Measurements from ENCODE around the gene GIGYF2. TPM values are rescaled to one million over a fixed set of nuclear protein-coding genes. Genes with fewer than 3 reads are reported as not detected.

GIGYF2 gene
- total and polyA plus RNA-seq, 2 of the 13 experiments (the other 11 are each of a cell fraction or from before 2014, with no cell fraction given), result 44.9 to 73.5 TPM

DNA sequence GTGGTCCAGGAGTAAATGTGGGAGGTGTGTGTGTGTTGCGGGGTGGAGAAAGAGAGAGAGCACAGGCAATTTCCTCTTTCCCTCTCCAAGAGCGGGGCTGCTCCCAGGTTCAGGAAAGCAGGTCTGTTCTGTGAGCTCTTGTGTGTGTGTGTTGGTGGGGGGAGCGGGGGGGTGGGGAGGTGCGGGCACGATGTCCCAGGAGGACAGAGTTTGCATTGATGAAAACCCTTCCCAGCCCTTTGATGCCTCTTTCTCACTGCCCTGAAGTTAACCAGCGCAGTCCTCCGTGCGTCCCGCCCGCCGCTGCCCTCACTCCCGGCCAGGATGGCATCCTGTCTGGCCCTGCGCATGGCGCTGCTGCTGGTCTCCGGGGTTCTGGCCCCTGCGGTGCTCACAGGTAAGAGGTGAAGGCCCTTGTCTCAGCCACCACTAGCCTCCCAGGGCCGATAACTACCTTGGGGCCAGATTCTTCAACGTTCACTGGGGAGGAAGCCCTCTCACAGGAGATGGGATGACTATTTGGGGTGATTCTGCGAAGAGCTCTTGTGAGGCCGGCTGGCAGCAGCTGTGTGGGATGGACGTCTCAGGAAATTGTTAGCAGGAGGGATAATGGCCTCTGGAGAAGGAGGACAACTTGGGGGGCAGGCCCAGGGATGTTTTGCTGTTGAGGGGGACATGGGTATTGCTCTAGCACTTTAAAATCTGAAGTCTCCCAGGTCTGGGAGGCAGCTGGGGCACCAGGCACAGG, 173.1 kb downstream of the GIGYF2 start, which contains the start of gene SNORC (continued):
- TF ChIP-seq, protein P1, sequence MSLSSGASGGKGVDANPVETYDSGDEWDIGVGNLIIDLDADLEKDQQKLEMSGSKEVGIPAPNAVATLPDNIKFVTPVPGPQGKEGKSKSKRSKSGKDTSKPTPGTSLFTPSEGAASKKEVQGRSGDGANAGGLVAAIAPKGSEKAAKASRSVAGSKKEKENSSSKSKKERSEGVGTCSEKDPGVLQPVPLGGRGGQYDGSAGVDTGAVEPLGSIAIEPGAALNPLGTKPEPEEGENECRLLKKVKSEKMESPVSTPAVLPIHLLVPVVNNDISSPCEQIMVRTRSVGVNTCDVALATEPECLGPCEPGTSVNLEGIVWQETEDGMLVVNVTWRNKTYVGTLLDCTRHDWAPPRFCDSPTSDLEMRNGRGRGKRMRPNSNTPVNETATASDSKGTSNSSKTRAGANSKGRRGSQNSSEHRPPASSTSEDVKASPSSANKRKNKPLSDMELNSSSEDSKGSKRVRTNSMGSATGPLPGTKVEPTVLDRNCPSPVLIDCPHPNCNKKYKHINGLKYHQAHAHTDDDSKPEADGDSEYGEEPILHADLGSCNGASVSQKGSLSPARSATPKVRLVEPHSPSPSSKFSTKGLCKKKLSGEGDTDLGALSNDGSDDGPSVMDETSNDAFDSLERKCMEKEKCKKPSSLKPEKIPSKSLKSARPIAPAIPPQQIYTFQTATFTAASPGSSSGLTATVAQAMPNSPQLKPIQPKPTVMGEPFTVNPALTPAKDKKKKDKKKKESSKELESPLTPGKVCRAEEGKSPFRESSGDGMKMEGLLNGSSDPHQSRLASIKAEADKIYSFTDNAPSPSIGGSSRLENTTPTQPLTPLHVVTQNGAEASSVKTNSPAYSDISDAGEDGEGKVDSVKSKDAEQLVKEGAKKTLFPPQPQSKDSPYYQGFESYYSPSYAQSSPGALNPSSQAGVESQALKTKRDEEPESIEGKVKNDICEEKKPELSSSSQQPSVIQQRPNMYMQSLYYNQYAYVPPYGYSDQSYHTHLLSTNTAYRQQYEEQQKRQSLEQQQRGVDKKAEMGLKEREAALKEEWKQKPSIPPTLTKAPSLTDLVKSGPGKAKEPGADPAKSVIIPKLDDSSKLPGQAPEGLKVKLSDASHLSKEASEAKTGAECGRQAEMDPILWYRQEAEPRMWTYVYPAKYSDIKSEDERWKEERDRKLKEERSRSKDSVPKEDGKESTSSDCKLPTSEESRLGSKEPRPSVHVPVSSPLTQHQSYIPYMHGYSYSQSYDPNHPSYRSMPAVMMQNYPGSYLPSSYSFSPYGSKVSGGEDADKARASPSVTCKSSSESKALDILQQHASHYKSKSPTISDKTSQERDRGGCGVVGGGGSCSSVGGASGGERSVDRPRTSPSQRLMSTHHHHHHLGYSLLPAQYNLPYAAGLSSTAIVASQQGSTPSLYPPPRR (CRISPR knock-in tag; IDR thresholded peaks at IDR 0.05; ENCODE audit: borderline replicate concordance), result 0 out of 2 replicates have a peak, but pooled peaks have one; percentile 16
- no peak for TF ChIP-seq XBP1 (CRISPR knock-in tag; IDR thresholded peaks at IDR 0.05)
- TF ChIP-seq, protein P2, sequence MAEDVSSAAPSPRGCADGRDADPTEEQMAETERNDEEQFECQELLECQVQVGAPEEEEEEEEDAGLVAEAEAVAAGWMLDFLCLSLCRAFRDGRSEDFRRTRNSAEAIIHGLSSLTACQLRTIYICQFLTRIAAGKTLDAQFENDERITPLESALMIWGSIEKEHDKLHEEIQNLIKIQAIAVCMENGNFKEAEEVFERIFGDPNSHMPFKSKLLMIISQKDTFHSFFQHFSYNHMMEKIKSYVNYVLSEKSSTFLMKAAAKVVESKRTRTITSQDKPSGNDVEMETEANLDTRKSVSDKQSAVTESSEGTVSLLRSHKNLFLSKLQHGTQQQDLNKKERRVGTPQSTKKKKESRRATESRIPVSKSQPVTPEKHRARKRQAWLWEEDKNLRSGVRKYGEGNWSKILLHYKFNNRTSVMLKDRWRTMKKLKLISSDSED (CRISPR knock-in tag; IDR thresholded peaks at IDR 0.05), result no peak
- no peak for TF ChIP-seq CREM (IDR thresholded peaks at IDR 0.05)
- TF ChIP-seq CREM (CRISPR knock-in tag; IDR thresholded peaks at IDR 0.05), result no peak
- peak; percentile 47; the same call in 1 of the 2 replicates for TF ChIP-seq NRL (CRISPR knock-in tag; IDR thresholded peaks at IDR 0.05; ENCODE audit: borderline replicate concordance)
- TF ChIP-seq ZNF543 (CRISPR knock-in tag; IDR thresholded peaks at IDR 0.05), result no peak
- TF ChIP-seq ZNF572 (CRISPR knock-in tag; IDR thresholded peaks at IDR 0.05), result no peak
- TF ChIP-seq KDM1A (CRISPR knock-in tag; IDR thresholded peaks at IDR 0.05), result no peak
- TF ChIP-seq ZNF891 (CRISPR knock-in tag; IDR thresholded peaks at IDR 0.05), result no peak
- TF ChIP-seq ZNF567 (CRISPR knock-in tag; IDR thresholded peaks at IDR 0.05; ENCODE audit: borderline replicate concordance), result 0 out of 2 replicates have a peak, but pooled peaks have one; percentile 74
- no peak for TF ChIP-seq ZFP82 (CRISPR knock-in tag; IDR thresholded peaks at IDR 0.05; ENCODE audit: borderline replicate concordance)
- TF ChIP-seq, protein P3, sequence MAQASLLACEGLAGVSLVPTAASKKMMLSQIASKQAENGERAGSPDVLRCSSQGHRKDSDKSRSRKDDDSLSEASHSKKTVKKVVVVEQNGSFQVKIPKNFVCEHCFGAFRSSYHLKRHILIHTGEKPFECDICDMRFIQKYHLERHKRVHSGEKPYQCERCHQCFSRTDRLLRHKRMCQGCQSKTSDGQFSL (CRISPR knock-in tag; IDR thresholded peaks at IDR 0.05), result peak; percentile 87; the same call in 1 of the 2 replicates
- TF ChIP-seq SPEN (CRISPR knock-in tag; IDR thresholded peaks at IDR 0.05; ENCODE audit: low read depth), result 0 out of 2 replicates have a peak, but pooled peaks have one; percentile 3
- TF ChIP-seq, protein P4, sequence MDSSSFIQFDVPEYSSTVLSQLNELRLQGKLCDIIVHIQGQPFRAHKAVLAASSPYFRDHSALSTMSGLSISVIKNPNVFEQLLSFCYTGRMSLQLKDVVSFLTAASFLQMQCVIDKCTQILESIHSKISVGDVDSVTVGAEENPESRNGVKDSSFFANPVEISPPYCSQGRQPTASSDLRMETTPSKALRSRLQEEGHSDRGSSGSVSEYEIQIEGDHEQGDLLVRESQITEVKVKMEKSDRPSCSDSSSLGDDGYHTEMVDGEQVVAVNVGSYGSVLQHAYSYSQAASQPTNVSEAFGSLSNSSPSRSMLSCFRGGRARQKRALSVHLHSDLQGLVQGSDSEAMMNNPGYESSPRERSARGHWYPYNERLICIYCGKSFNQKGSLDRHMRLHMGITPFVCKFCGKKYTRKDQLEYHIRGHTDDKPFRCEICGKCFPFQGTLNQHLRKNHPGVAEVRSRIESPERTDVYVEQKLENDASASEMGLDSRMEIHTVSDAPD (CRISPR knock-in tag; IDR thresholded peaks at IDR 0.05), result 0 out of 2 replicates have a peak, but pooled peaks have one; percentile 4
- 0 out of 2 replicates have a peak, but pooled peaks have one; percentile 4 for TF ChIP-seq ELF1 (CRISPR knock-in tag; IDR thresholded peaks at IDR 0.05)
- no peak for TF ChIP-seq ZNF207 (IDR thresholded peaks at IDR 0.05; ENCODE audit: borderline replicate concordance)
- peak; percentile 18 for TF ChIP-seq HNRNPH1 (optimal IDR thresholded peaks at IDR 0.05; ENCODE audit: low read depth, low read length)
- TF ChIP-seq, protein P5, sequence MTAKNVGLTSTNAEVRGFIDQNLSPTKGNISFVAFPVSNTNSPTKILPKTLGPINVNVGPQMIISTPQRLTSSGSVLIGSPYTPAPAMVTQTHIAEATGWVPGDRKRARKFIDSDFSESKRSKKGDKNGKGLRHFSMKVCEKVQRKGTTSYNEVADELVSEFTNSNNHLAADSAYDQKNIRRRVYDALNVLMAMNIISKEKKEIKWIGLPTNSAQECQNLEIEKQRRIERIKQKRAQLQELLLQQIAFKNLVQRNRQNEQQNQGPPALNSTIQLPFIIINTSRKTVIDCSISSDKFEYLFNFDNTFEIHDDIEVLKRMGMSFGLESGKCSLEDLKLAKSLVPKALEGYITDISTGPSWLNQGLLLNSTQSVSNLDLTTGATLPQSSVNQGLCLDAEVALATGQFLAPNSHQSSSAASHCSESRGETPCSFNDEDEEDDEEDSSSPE (CRISPR knock-in tag; IDR thresholded peaks at IDR 0.05), result no peak
- TF ChIP-seq NCOR1 (IDR thresholded peaks at IDR 0.05; ENCODE audit: borderline replicate concordance, low read length), result no peak
- 0 out of 2 replicates have a peak, but pooled peaks have one; percentile 15 for TF ChIP-seq ZNF441 (CRISPR knock-in tag; IDR thresholded peaks at IDR 0.05; ENCODE audit: borderline replicate concordance)
